ENCODE measurements around the gene ABCA8. TPM values are rescaled to one million over a fixed set of nuclear protein-coding genes. Genes with fewer than 3 reads are reported as not detected.

The ABCA8 gene
- total and polyA plus RNA-seq, 5 donors: 41.1 to 93.2 (median 74.3) TPM

GRCh38 chr17:68908045-68908444, 47.1 kb downstream of the ABCA8 start:
- Histone ChIP-seq H3K4me1 (ENCODE audit: control insufficient read depth, insufficient read depth, low read length) (peaks cover 9% of the 10 kb centered on the region), H3K27ac (ENCODE audit: low read length) (no peak overlapping the region), H3K9me3 (ENCODE audit: control insufficient read depth, low read length) (no peaks in the 10 kb centered on the region), H3K27me3 (ENCODE audit: control insufficient read depth, insufficient read depth) (no peaks in the 10 kb centered on the region), H3K4me3 (ENCODE audit: low read length) (no peak overlapping the region)
- DNase-seq: no peak
- WGBS: 79% methylated on average over 2 of the region's 2 CpGs
- intact Hi-C loops (cut with DNase I): loop anchor here in 1 of 4 donors (5.0 kb wide), 1 partner anchor 131 kb away; no protein-coding TSS in a partner anchor
- ATAC-seq: no peak

GRCh38 chr17:68906638-68907037, 48.6 kb downstream of the ABCA8 start:
- Histone ChIP-seq H3K4me3 (ENCODE audit: low read length) (no peak overlapping the region), H3K4me1 (ENCODE audit: control insufficient read depth, insufficient read depth, low read length) (peaks cover 9% of the 10 kb centered on the region), H3K9me3 (ENCODE audit: control insufficient read depth, low read length) (no peaks in the 10 kb centered on the region), H3K27me3 (ENCODE audit: control insufficient read depth, insufficient read depth) (no peaks in the 10 kb centered on the region), H3K27ac (ENCODE audit: low read length) (no peak overlapping the region)
- 58% methylated on average over 3 of the region's 3 CpGs for WGBS
- ATAC-seq (no peak), DNase-seq (no peak)
- intact Hi-C loops (cut with DNase I): loop anchor here in 1 of 4 donors (5.0 kb wide), 1 partner anchor 129 kb away; no protein-coding TSS in a partner anchor

- Histone ChIP-seq H3K27ac (ENCODE audit: low read length) (no peak overlapping the region), H3K4me1 (ENCODE audit: control insufficient read depth, insufficient read depth, low read length) (no peaks in the 10 kb centered on the region), H3K27me3 (ENCODE audit: control insufficient read depth, insufficient read depth) (no peaks in the 10 kb centered on the region), H3K4me3 (ENCODE audit: low read length) (no peak overlapping the region), H3K9me3 (ENCODE audit: control insufficient read depth, low read length) (no peaks in the 10 kb centered on the region)
- DNase-seq (no peak), ATAC-seq (no peak)
- 82% methylated on average over 8 of the region's 8 CpGs for WGBS
- intact Hi-C loops (cut with DNase I): no loop called here
These were observed 51.9 kb downstream of the ABCA8 start for GRCh38 chr17:68903286-68903685.

GRCh38 chr17:68897557-68897956, 57.6 kb downstream of the ABCA8 start:
- no peak for DNase-seq
- no peaks in the 10 kb centered on the region for H3K4me1 ChIP-seq (ENCODE audit: control insufficient read depth, insufficient read depth, low read length)

GRCh38 chr17:68892658-68893057, 62.5 kb downstream of the ABCA8 start:
- DNase-seq: no peak

More at GRCh38 chr17:68897557-68897956, 57.6 kb downstream of the ABCA8 start:
- no peaks in the 10 kb centered on the region for H3K27me3 ChIP-seq (ENCODE audit: control insufficient read depth, insufficient read depth)
- no peak overlapping the region for H3K4me3 ChIP-seq (ENCODE audit: low read length)
- intact Hi-C loops (cut with DNase I): no loop called here
- H3K27ac ChIP-seq (ENCODE audit: low read length): no peak overlapping the region
- H3K9me3 ChIP-seq (ENCODE audit: control insufficient read depth, low read length): no peaks in the 10 kb centered on the region
- no peak for ATAC-seq

GRCh38 chr17:68892193-68892592, 63.0 kb downstream of the ABCA8 start:
- DNase-seq (no peak), ATAC-seq (no peak)
- 97% methylated on average over 1 of the region's 1 CpG for WGBS
- intact Hi-C loops (cut with DNase I): no loop called here
- H3K27ac ChIP-seq (ENCODE audit: low read length): no peak overlapping the region
- no peaks in the 10 kb centered on the region for H3K27me3 ChIP-seq (ENCODE audit: control insufficient read depth, insufficient read depth)
- H3K4me1 ChIP-seq (ENCODE audit: control insufficient read depth, insufficient read depth, low read length): no peaks in the 10 kb centered on the region
- H3K9me3 ChIP-seq (ENCODE audit: control insufficient read depth, low read length): no peaks in the 10 kb centered on the region
- H3K4me3 ChIP-seq (ENCODE audit: low read length): no peak overlapping the region

More at GRCh38 chr17:68892658-68893057, 62.5 kb downstream of the ABCA8 start:
- Histone ChIP-seq H3K9me3 (ENCODE audit: control insufficient read depth, low read length) (no peaks in the 10 kb centered on the region), H3K4me1 (ENCODE audit: control insufficient read depth, insufficient read depth, low read length) (no peaks in the 10 kb centered on the region), H3K4me3 (ENCODE audit: low read length) (no peak overlapping the region), H3K27ac (ENCODE audit: low read length) (no peak overlapping the region), H3K27me3 (ENCODE audit: control insufficient read depth, insufficient read depth) (no peaks in the 10 kb centered on the region)
- WGBS: 61% methylated on average over 5 of the region's 5 CpGs
- intact Hi-C loops (cut with DNase I): no loop called here
- ATAC-seq: no peak

GRCh38 chr17:68886401-68886800, 68.8 kb downstream of the ABCA8 start:
- ATAC-seq (no peak), DNase-seq (no peak)
- H3K27ac ChIP-seq (ENCODE audit: low read length): no peak overlapping the region
- intact Hi-C loops (cut with DNase I): no loop called here
- H3K4me3 ChIP-seq (ENCODE audit: low read length): no peak overlapping the region
- no peaks in the 10 kb centered on the region for H3K9me3 ChIP-seq (ENCODE audit: control insufficient read depth, low read length)
- no peaks in the 10 kb centered on the region for H3K4me1 ChIP-seq (ENCODE audit: control insufficient read depth, insufficient read depth, low read length)
- WGBS: 74% methylated on average over 3 of the region's 3 CpGs
- H3K27me3 ChIP-seq (ENCODE audit: control insufficient read depth, insufficient read depth): no peaks in the 10 kb centered on the region

- no peaks in the 10 kb centered on the region for H3K4me1 ChIP-seq (ENCODE audit: control insufficient read depth, insufficient read depth, low read length)
- H3K27ac ChIP-seq (ENCODE audit: low read length): no peak overlapping the region
- no peak overlapping the region for H3K4me3 ChIP-seq (ENCODE audit: low read length)
- 91% methylated on average over 4 of the region's 4 CpGs for WGBS
- ATAC-seq (no peak), DNase-seq (no peak)
- intact Hi-C loops (cut with DNase I): no loop called here
- H3K9me3 ChIP-seq (ENCODE audit: control insufficient read depth, low read length): no peaks in the 10 kb centered on the region
- no peaks in the 10 kb centered on the region for H3K27me3 ChIP-seq (ENCODE audit: control insufficient read depth, insufficient read depth)
These were observed 70.3 kb downstream of the ABCA8 start for GRCh38 chr17:68884888-68885287.

- DNase-seq: no peak
- H3K27ac ChIP-seq (ENCODE audit: low read length): no peak overlapping the region
- no peaks in the 10 kb centered on the region for H3K27me3 ChIP-seq (ENCODE audit: control insufficient read depth, insufficient read depth)
- intact Hi-C loops (cut with DNase I): no loop called here
- H3K4me1 ChIP-seq (ENCODE audit: control insufficient read depth, insufficient read depth, low read length): no peaks in the 10 kb centered on the region
- no peak overlapping the region for H3K4me3 ChIP-seq (ENCODE audit: low read length)
- no peak for ATAC-seq
- WGBS: 88% methylated on average over 5 of the region's 5 CpGs
- H3K9me3 ChIP-seq (ENCODE audit: control insufficient read depth, low read length): no peaks in the 10 kb centered on the region
These were observed 76.8 kb downstream of the ABCA8 start for GRCh38 chr17:68878226-68878885.

GRCh38 chr17:68871447-68871846, 83.7 kb downstream of the ABCA8 start:
- WGBS: 95% methylated on average over 2 of the region's 2 CpGs
- DNase-seq (no peak), ATAC-seq (no peak)
- H3K4me1 ChIP-seq (ENCODE audit: control insufficient read depth, insufficient read depth, low read length): no peaks in the 10 kb centered on the region
- intact Hi-C loops (cut with DNase I): no loop called here
- H3K9me3 ChIP-seq (ENCODE audit: control insufficient read depth, low read length): no peaks in the 10 kb centered on the region
- H3K4me3 ChIP-seq (ENCODE audit: low read length): no peak overlapping the region
- no peaks in the 10 kb centered on the region for H3K27me3 ChIP-seq (ENCODE audit: control insufficient read depth, insufficient read depth)
- H3K27ac ChIP-seq (ENCODE audit: low read length): no peak overlapping the region

- intact Hi-C loops (cut with DNase I): no loop called here
- WGBS: 49% methylated on average over 1 of the region's 1 CpG
- DNase-seq: no peak
- Histone ChIP-seq H3K4me3 (ENCODE audit: low read length) (no peak overlapping the region), H3K27ac (ENCODE audit: low read length) (no peak overlapping the region), H3K4me1 (ENCODE audit: control insufficient read depth, insufficient read depth, low read length) (no peaks in the 10 kb centered on the region), H3K9me3 (ENCODE audit: control insufficient read depth, low read length) (no peaks in the 10 kb centered on the region), H3K27me3 (ENCODE audit: control insufficient read depth, insufficient read depth) (no peaks in the 10 kb centered on the region)
- ATAC-seq: no peak
These were observed 84.2 kb downstream of the ABCA8 start for GRCh38 chr17:68870976-68871375.
